ENCODE measurements around the gene TTC17.

TTC17 gene

DNA sequence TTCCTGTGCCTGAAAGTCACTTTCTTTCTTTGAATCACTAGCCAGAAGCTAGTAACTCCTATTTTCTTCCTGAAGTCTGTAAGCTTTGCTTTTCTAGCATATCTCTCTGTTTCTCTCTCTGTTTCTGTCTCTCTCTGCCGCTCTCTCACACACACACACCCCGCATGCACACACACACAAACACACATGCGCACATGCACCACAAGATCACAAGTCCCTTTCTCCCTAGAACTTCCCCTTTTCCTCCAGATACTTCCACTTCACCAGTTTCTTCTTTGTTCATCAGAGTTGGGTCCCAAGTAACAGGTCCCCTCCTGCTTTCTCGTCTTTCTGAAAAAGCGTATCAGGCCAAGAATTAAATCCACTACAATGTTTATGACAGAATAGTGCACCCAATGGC, 173.3 kb downstream of the TTC17 start:
- Histone ChIP-seq H3K36me3 (ENCODE audit: control insufficient read depth, insufficient read depth, low read length) (no peaks in the 10 kb centered on the region), H3K4me3 (ENCODE audit: low read depth, low read length) (no peak overlapping the region), H3K4me1 (ENCODE audit: control insufficient read depth, insufficient read depth, low read length) (no peaks in the 10 kb centered on the region), H3K9me3 (ENCODE audit: control insufficient read depth, insufficient read depth, low read depth, low read length) (no peaks in the 10 kb centered on the region), H3K27ac (ENCODE audit: low read depth, low read length) (no peak overlapping the region), H3K27me3 (ENCODE audit: control insufficient read depth, insufficient read depth, low read length) (no peaks in the 10 kb centered on the region; the same call in 1 of the 2 replicates), H3K9ac (ENCODE audit: low read length) (no peak overlapping the region)

DNA sequence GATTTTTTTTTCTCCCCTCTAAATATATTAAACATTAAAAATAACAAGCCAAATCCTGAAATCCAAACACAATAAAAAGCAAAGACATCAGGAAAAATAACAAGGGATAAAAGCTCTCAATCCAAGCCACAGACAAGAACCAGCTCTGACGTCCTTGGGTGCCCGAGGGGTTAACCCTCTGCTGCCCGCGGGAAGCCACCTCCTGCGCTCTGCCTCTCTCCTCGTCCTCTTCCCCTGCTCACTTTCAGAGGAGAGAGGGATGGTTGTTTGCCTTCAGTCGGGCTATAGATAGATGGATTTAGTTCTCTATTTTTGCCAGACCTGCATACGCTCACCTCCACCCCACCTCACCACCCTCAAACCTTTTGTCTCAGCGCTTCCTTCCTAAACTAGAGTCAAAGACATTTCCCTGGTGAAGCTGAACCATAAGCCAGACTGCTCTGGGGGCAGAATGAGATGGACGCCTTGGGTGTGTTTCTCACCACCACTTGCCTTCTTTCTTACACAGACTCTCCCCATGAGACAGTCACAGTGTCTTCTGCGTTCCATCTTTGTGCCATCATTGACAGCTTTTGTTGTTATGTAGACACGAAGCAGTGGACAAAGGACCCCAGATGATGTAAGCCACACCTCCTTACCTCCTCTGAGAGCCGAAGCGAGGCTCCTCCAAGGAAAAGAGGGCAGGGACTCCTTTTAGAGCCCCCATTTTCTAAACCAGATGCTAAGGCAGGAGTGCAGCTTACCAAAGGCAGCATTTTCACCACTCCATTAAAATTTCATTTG, 179.3 kb downstream of the TTC17 start:
- peaks cover 5% of the 10 kb centered on the region; the same call in 1 of the 2 replicates for H3K4me1 ChIP-seq (ENCODE audit: control insufficient read depth, insufficient read depth, low read length)
- no peak overlapping the region for H3K27ac ChIP-seq (ENCODE audit: low read depth, low read length)
- H3K27me3 ChIP-seq (ENCODE audit: control insufficient read depth, insufficient read depth, low read length) = peaks cover 19% of the 10 kb centered on the region
- peaks cover 5% of the 10 kb centered on the region for H3K9me3 ChIP-seq (ENCODE audit: control insufficient read depth, insufficient read depth, low read depth, low read length)
- H3K9ac ChIP-seq (ENCODE audit: low read length) = no peak overlapping the region
- H3K36me3 ChIP-seq (ENCODE audit: control insufficient read depth, insufficient read depth, low read length) = no peaks in the 10 kb centered on the region
- H3K4me3 ChIP-seq (ENCODE audit: low read depth, low read length) = no peak overlapping the region

- Histone ChIP-seq H3K9ac (ENCODE audit: low read length) (no peak overlapping the region), H3K27ac (ENCODE audit: low read depth, low read length) (no peak overlapping the region), H3K9me3 (ENCODE audit: control insufficient read depth, insufficient read depth, low read depth, low read length) (peaks cover 5% of the 10 kb centered on the region), H3K36me3 (ENCODE audit: control insufficient read depth, insufficient read depth, low read length) (no peaks in the 10 kb centered on the region), H3K4me3 (ENCODE audit: low read depth, low read length) (no peak overlapping the region), H3K4me1 (ENCODE audit: control insufficient read depth, insufficient read depth, low read length) (peaks cover 5% of the 10 kb centered on the region), H3K27me3 (ENCODE audit: control insufficient read depth, insufficient read depth, low read length) (peaks cover 41% of the 10 kb centered on the region)
Measured at GRCh38 chr11:43541993-43542392, 183.3 kb downstream of the TTC17 start.

- Histone ChIP-seq H3K36me3 (ENCODE audit: control insufficient read depth, insufficient read depth, low read length) (no peaks in the 10 kb centered on the region), H3K4me3 (ENCODE audit: low read depth, low read length) (no peak overlapping the region), H3K4me1 (ENCODE audit: control insufficient read depth, insufficient read depth, low read length) (peaks cover 3% of the 10 kb centered on the region), H3K27ac (ENCODE audit: low read depth, low read length) (no peak overlapping the region), H3K9me3 (ENCODE audit: control insufficient read depth, insufficient read depth, low read depth, low read length) (peaks cover 6% of the 10 kb centered on the region), H3K27me3 (ENCODE audit: control insufficient read depth, insufficient read depth, low read length) (peaks cover 40% of the 10 kb centered on the region), H3K9ac (ENCODE audit: low read length) (no peak overlapping the region)
Measured at GRCh38 chr11:43542750-43543712, 184.3 kb downstream of the TTC17 start.
